A549 (cell line): ENCODE data around the gene SUGP1.

Source experiments
- CEBPB ChIP-seq, 2 experiments: fragments of >200 bp in 1 of 2; sonication (Bioruptor Twin) in 1 of 2; formaldehyde crosslinking in 1 of 2; IDR thresholded peaks; 2 replicates each; pipeline ENCODE4 v1.6.1; 2012 to 2016
- CTCF ChIP-seq: fragments of >200 bp; sonication (Bioruptor Twin); formaldehyde crosslinking; IDR thresholded peaks from 3 replicates; pipeline ENCODE4 v1.5.1; 2016
- EP300 ChIP-seq, 2 experiments: fragments of >200 bp; sonication (Bioruptor Twin); formaldehyde crosslinking; IDR thresholded peaks; 2 replicates in 1 of 2; 3 replicates in 1 of 2; pipeline ENCODE4 v1.6.1; 2016 to 2017
- HOXA7 ChIP-seq: fragments of 250-450 bp; sonication (Bioruptor Pico); IDR thresholded peaks from 2 replicates; pipeline ENCODE4 v1.5.0; 2020; ENCODE audit warnings: mild to moderate bottlenecking, moderate library complexity
- KDM1A ChIP-seq: fragments of 200-600 bp; sonication (generic); IDR thresholded peaks from 2 replicates; pipeline ENCODE4 v1.6.1; 2016; ENCODE audit warnings: low read depth, mild to moderate bottlenecking
- NR3C1 ChIP-seq: fragments of >200 bp; sonication (Bioruptor Twin); formaldehyde crosslinking; IDR thresholded peaks from 3 replicates; pipeline ENCODE4 v1.6.1; 2017
- POLR2A ChIP-seq: IDR thresholded peaks from 2 replicates; pipeline ENCODE4 v1.6.1; 2012; ENCODE audit warnings: mild to moderate bottlenecking, low read length
- POLR2AphosphoS2 ChIP-seq: conservative IDR thresholded peaks from 2 replicates; pipeline ENCODE4 v1.6.1; 2012; ENCODE audit warnings: low read length, improper control_type of control experiment, inconsistent platforms
- RCOR1 ChIP-seq: fragments of 150-350 bp; IDR thresholded peaks from 2 replicates; pipeline ENCODE4 v1.6.1; 2014; ENCODE audit warnings: antibody characterized with exemption, low read length, low read depth
- SMC3 ChIP-seq: fragments of >200 bp; sonication (Bioruptor Twin); formaldehyde crosslinking; IDR thresholded peaks from 3 replicates; pipeline ENCODE4 v1.6.1; 2018; ENCODE audit warnings: inconsistent platforms
- TF ChIP-seq, protein P1 (sequence below): IDR thresholded peaks from 2 replicates; pipeline ENCODE4 v1.6.1; 2012
- TF ChIP-seq, protein P2 (sequence below): IDR thresholded peaks from 2 replicates; pipeline ENCODE4 v1.6.1; 2012

DNA sequence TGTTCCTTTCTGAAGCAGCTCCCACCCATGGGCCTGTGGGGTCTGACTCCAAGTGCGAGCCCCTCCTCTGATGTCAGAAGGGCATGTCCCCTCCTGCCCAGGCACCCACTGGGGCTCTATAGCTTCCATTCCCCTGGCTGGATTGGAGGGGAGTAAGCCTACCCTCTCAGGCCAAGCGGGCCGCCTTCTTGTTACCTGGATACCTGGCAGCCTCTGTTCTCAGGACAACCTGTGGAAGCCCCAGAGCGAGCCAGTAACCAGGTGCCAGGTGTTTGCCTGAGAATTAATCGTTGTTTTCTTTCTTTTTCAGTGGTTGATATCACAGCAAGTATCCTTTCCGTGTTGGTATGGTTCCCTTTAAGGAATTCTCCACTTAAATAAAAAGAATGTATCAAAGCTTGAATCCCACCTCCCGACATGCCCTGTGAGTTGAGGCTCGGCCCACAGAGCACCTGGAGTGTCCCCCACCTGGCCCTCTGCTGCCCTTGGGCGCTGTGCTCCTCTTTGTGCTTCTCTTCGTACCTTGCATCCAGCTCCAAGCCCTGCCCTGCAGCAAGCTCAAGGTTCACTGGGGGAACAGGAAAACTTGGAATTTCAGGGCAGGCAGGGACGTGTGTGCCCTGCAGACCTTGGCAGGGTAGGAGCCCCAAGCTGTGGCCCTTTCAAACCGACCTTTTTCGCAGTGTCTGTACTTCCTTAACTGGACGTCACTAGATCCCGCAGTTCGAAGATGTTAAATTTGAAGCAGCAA is 15.3 kb upstream of the SUGP1 start:
- no peak for TF ChIP-seq CTCF
- TF ChIP-seq RCOR1 = no peak
- TF ChIP-seq EP300 (IDR thresholded peaks at IDR 0.05) = no peak
- TF ChIP-seq, protein P1, sequence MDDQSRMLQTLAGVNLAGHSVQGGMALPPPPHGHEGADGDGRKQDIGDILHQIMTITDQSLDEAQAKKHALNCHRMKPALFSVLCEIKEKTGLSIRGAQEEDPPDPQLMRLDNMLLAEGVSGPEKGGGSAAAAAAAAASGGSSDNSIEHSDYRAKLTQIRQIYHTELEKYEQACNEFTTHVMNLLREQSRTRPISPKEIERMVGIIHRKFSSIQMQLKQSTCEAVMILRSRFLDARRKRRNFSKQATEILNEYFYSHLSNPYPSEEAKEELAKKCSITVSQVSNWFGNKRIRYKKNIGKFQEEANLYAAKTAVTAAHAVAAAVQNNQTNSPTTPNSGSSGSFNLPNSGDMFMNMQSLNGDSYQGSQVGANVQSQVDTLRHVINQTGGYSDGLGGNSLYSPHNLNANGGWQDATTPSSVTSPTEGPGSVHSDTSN = no peak
- TF ChIP-seq HOXA7 (CRISPR knock-in tag) = no peak
- TF ChIP-seq NR3C1 = no peak
- no peak for TF ChIP-seq KDM1A
- TF ChIP-seq POLR2AphosphoS2 = no peak
- TF ChIP-seq, protein P2, sequence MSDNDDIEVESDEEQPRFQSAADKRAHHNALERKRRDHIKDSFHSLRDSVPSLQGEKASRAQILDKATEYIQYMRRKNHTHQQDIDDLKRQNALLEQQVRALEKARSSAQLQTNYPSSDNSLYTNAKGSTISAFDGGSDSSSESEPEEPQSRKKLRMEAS = no peak
- no peak for TF ChIP-seq CEBPB (IDR thresholded peaks at IDR 0.05)
- TF ChIP-seq POLR2A = no peak
- no peak for TF ChIP-seq SMC3
